ENCODE data around the gene PDIA2. TPM values are rescaled to one million over a fixed set of nuclear protein-coding genes. Genes with fewer than 3 reads are reported as not detected.

Gene PDIA2
- total RNA-seq, 1 experiment from 2014 or later = 1.1 TPM

GRCh38 chr16:242281-242680 is 40.7 kb upstream of the PDIA2 start:
- DNase-seq (ENCODE audit: low read depth, low spot score) = no peak
- Histone ChIP-seq H3K4me1 (ENCODE audit: control insufficient read depth, insufficient read depth, low read length) (peaks cover 2% of the 10 kb centered on the region; the same call in 1 of the 2 replicates), H3K9me3 (ENCODE audit: control insufficient read depth, insufficient read depth, low read depth, low read length) (no peaks in the 10 kb centered on the region), H3K27ac (ENCODE audit: low read length) (no peak overlapping the region), H3K36me3 (ENCODE audit: control insufficient read depth, insufficient read depth, low read length) (no peaks in the 10 kb centered on the region), H3K27me3 (ENCODE audit: control insufficient read depth, insufficient read depth, low read length) (no peaks in the 10 kb centered on the region), H3K4me3 (ENCODE audit: low read depth in 2 of 2, low read length in 2 of 2) (no peak overlapping the region)
- peak; percentile 39; the same call in 1 of the 2 replicates for ATAC-seq
- BruUV-seq (replicated peaks) = no TSS peak
- ChIA-PET CTCF (no interaction called here), POLR2A (no interaction called here)
- no peak for TF ChIP-seq TCF7L2 (IDR thresholded peaks at IDR 0.05; ENCODE audit: low read depth, low read length)
- TF ChIP-seq SIN3A (IDR thresholded peaks at IDR 0.05; ENCODE audit: borderline replicate concordance, insufficient read depth, low read depth, low read length) = no peak
- TF ChIP-seq POLR2AphosphoS5 (IDR thresholded peaks at IDR 0.05; ENCODE audit: low read depth, low read length) = no peak
- no peak for TF ChIP-seq REST (IDR thresholded peaks at IDR 0.05; ENCODE audit: insufficient read depth in 1 of 2, low read depth in 2 of 2, low read length in 1 of 2)
- TF ChIP-seq, protein P1, sequence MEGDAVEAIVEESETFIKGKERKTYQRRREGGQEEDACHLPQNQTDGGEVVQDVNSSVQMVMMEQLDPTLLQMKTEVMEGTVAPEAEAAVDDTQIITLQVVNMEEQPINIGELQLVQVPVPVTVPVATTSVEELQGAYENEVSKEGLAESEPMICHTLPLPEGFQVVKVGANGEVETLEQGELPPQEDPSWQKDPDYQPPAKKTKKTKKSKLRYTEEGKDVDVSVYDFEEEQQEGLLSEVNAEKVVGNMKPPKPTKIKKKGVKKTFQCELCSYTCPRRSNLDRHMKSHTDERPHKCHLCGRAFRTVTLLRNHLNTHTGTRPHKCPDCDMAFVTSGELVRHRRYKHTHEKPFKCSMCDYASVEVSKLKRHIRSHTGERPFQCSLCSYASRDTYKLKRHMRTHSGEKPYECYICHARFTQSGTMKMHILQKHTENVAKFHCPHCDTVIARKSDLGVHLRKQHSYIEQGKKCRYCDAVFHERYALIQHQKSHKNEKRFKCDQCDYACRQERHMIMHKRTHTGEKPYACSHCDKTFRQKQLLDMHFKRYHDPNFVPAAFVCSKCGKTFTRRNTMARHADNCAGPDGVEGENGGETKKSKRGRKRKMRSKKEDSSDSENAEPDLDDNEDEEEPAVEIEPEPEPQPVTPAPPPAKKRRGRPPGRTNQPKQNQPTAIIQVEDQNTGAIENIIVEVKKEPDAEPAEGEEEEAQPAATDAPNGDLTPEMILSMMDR (IDR thresholded peaks at IDR 0.05) = no peak
- in situ Hi-C loops (cut with HindIII; ENCODE audit: low pct_unique_long_range_greater_than_20kb, low sequenced_read_pairs) (no loop called here), intact Hi-C loops (cut with micrococcal nuclease; ENCODE audit: unreplicated experiment) (no loop called here)

DNA sequence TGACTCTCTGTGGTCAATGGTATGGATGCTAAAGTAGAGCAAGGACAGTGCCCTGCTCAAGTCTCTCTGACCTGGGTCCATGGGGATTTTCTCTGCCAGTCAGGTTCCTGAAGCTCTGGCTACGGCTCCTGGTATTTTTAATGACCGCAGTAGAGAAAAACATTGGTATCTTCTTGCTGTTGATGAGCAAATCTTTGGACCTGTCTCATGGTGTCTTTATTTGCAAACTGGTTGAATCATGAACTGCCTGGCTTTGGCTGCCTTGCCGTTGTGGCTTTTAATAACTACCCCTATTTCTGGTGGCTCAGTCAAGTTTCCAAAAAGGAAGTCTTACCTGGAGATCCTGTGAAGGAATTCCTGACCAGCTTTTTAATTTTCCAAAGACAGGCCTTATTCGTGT is 39.6 kb upstream of the PDIA2 start:
- intact Hi-C loops (cut with micrococcal nuclease; ENCODE audit: unreplicated experiment) = no loop called here
- BruUV-seq (replicated peaks) = no TSS peak
- ChIA-PET POLR2A (interaction anchor here (0.6 kb wide), 1 partner anchor 9 kb away, joined by 6 read pairs; no protein-coding TSS in a partner anchor), CTCF (no interaction called here)
- Histone ChIP-seq H3K27me3 (ENCODE audit: control insufficient read depth, insufficient read depth, low read length) (no peaks in the 10 kb centered on the region), H3K4me1 (ENCODE audit: control insufficient read depth, insufficient read depth, low read length) (peaks cover 2% of the 10 kb centered on the region; the same call in 1 of the 2 replicates), H3K27ac (ENCODE audit: low read length) (no peak overlapping the region), H3K9me3 (ENCODE audit: control insufficient read depth, insufficient read depth, low read depth, low read length) (no peaks in the 10 kb centered on the region), H3K36me3 (ENCODE audit: control insufficient read depth, insufficient read depth, low read length) (no peaks in the 10 kb centered on the region), H3K4me3 (ENCODE audit: low read depth in 2 of 2, low read length in 2 of 2) (no peak overlapping the region)
- no peak for DNase-seq (ENCODE audit: low read depth, low spot score)
- in situ Hi-C loops (cut with HindIII; ENCODE audit: low pct_unique_long_range_greater_than_20kb, low sequenced_read_pairs) = no loop called here
- no peak for ATAC-seq
- TF ChIP-seq, protein P1 (IDR thresholded peaks at IDR 0.05) = no peak
- TF ChIP-seq SIN3A (IDR thresholded peaks at IDR 0.05; ENCODE audit: borderline replicate concordance, insufficient read depth, low read depth, low read length) (no peak), REST (IDR thresholded peaks at IDR 0.05; ENCODE audit: insufficient read depth in 1 of 2, low read depth in 2 of 2, low read length in 1 of 2) (no peak), TCF7L2 (IDR thresholded peaks at IDR 0.05; ENCODE audit: low read depth, low read length) (no peak), POLR2AphosphoS5 (IDR thresholded peaks at IDR 0.05; ENCODE audit: low read depth, low read length) (no peak)
